Cardiac muscle cell (in vitro differentiated cells and primary cell): ENCODE measurements around the gene GOLGA2. TPM values are rescaled to one million over a fixed set of nuclear protein-coding genes. Genes with fewer than 3 reads are reported as not detected.

Experiments used
- DNase-seq, 2 donors: peaks; one replicate each; pipeline versions ENCODE4 v3.0.0 to v3.0.0-alpha.2; 2010 to 2017; ENCODE audit warnings: low read depth in 1 of 2, low spot score in 1 of 2
- H3K27ac ChIP-seq: fragments of 200-600 bp; sonication (generic); 2 replicates; pipeline ENCODE4 v1.5.1; 2016
- H3K27me3 ChIP-seq: fragments of 200-600 bp; sonication (generic); 2 replicates; pipeline ENCODE4 v1.6.0; 2016; ENCODE audit warnings: control low read depth
- H3K36me3 ChIP-seq: fragments of 200-600 bp; sonication (generic); 2 replicates; pipeline ENCODE4 v1.5.1; 2016; ENCODE audit warnings: control low read depth
- H3K4me1 ChIP-seq: fragments of 200-600 bp; sonication (generic); 2 replicates; pipeline ENCODE4 v1.8.1; 2017; ENCODE audit warnings: low read depth, mild to moderate bottlenecking, mixed run types
- H3K4me3 ChIP-seq: fragments of 200-600 bp; sonication (generic); 2 replicates; pipeline ENCODE4 v1.5.1; 2016; ENCODE audit warnings: mild to moderate bottlenecking
- H3K9me3 ChIP-seq: fragments of 200-600 bp; sonication (generic); 2 replicates; pipeline ENCODE4 v1.5.1; 2017; ENCODE audit warnings: low read depth, mild to moderate bottlenecking, control low read depth
- CTCF ChIP-seq: IDR thresholded peaks from 2 replicates; pipeline ENCODE4 v1.5.1; 2012; ENCODE audit warnings: low read depth, mild to moderate bottlenecking, low read length
- polyA plus RNA-seq: library from polyadenylated mRNA; unstranded; fragments of >200 nt; fragmentation: Nextera tagmentation; extraction: Ambion mirVana; gene quantifications from 2 replicates; pipeline ENCODE4 v1.2.1, GENCODE V29; 2016
- total RNA-seq: library from RNA; depleted of rRNA; stranded (reverse); fragments of >200 nt; gene quantifications from 2 replicates; pipeline ENCODE4 v1.2.3, GENCODE V29; 2016

Gene GOLGA2
- total and polyA plus RNA-seq, 2 experiments from 2014 or later = 32.0 to 95.3 TPM

- no peaks in the 10 kb centered on the region for H3K27me3 ChIP-seq
- no peak overlapping the region for H3K4me3 ChIP-seq
- H3K36me3 ChIP-seq = peaks cover 50% of the 10 kb centered on the region
- no peaks in the 10 kb centered on the region for H3K9me3 ChIP-seq
- H3K4me1 ChIP-seq = no peaks in the 10 kb centered on the region
- H3K27ac ChIP-seq = no peak overlapping the region
- DNase-seq = no peak
- no peak for TF ChIP-seq CTCF
These were observed 15.5 kb downstream of the GOLGA2 start for GRCh38 chr9:128260340-128260739.

- no peak overlapping the region for H3K27ac ChIP-seq
- H3K4me3 ChIP-seq = no peak overlapping the region
- H3K4me1 ChIP-seq = no peaks in the 10 kb centered on the region
- no peak for DNase-seq
- no peaks in the 10 kb centered on the region for H3K27me3 ChIP-seq
- H3K36me3 ChIP-seq = peaks cover 41% of the 10 kb centered on the region
- H3K9me3 ChIP-seq = no peaks in the 10 kb centered on the region
- TF ChIP-seq CTCF = no peak
These were observed 16.7 kb downstream of the GOLGA2 start for GRCh38 chr9:128259156-128259555.

DNA sequence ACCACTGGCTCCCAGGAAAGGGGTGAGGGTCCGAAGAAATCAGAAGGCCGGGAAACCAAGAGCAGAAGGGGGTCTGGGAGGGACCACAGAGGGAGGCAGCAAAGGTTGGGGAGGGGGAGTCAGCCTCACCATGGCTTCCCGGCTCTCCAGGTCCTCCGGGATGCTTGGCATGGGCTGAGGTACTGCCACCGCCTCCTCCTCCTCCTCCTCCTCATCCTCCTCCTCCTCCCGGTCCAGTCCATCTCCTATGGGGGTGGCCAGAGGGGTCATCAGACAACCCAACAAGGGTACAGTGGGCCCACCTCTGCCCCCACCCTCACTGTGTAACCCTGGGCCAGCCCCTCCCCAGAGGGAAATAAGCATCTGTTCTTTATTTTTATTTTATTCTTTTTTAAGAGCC lies 17.5 kb downstream of the GOLGA2 start:
- Histone ChIP-seq H3K27me3 (no peaks in the 10 kb centered on the region), H3K9me3 (no peaks in the 10 kb centered on the region), H3K36me3 (peaks cover 41% of the 10 kb centered on the region), H3K27ac (no peak overlapping the region), H3K4me1 (no peaks in the 10 kb centered on the region), H3K4me3 (no peak overlapping the region)
- TF ChIP-seq CTCF = no peak
- DNase-seq = no peak

DNA sequence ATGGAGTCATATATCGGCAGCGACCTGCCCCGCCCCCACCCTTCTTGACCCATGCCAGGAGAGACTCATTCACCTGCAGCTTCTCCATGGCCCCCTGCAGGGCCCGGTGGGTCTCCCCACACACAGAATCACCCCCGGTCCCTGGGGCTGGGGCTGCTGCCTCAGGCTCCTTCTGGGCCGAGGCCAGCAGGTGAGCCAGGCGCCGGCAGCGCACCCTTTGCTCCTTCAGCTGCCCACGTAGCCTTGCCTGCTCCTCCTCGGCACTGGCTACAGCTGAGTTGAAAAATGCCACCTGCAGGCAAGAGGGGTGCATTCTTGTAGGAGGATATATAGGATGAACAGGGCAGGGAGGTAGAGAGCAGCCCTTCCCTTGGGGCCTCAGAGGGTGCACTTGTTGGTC lies 17.9 kb downstream of the GOLGA2 start:
- DNase-seq = no peak
- Histone ChIP-seq H3K4me3 (no peak overlapping the region), H3K4me1 (no peaks in the 10 kb centered on the region), H3K27me3 (no peaks in the 10 kb centered on the region), H3K36me3 (peaks cover 41% of the 10 kb centered on the region), H3K9me3 (no peaks in the 10 kb centered on the region), H3K27ac (no peak overlapping the region)
- no peak for TF ChIP-seq CTCF

DNA sequence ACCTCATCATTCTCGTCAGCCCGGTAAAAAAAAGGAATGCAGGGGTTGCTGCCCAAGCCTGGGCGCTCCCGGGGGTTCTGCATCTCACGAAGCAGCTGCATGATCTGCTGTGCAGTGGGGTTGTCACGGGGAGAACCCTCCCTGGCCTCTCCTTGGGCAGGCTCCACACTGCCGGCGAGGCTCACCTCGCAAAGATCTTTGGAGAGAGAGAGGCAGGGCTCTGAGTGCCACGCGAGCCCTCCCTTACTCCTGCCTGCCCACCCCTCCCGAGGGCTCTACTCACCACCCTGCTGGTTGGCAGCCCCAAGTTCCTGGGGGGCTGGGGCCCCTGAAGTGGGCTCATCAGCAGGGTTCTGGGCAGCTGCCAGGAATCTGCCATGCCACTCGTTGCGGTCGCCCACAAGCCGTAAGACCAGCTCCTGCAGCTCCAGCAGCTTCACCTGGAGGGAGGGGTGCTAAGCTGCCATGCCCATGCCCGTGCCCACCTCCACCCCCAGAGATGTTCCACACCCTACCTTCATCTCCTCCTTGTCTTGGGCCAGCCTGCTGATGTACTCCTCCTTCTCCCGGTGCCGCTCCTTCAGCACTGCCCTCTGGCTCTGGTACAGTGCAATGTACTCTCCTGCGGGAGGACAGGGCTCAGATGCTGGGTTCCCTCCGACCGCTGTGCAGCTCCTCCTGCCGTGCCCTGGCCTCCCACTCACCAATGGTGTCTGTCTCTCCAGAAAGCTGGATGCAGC lies 18.6 kb downstream of the GOLGA2 start:
- peaks cover 37% of the 10 kb centered on the region for H3K36me3 ChIP-seq
- no peak overlapping the region for H3K27ac ChIP-seq
- no peak for TF ChIP-seq CTCF

More for the DNA sequence above, 18.6 kb downstream of the GOLGA2 start:
- Histone ChIP-seq H3K4me3 (no peak overlapping the region), H3K27me3 (no peaks in the 10 kb centered on the region), H3K4me1 (no peaks in the 10 kb centered on the region), H3K9me3 (no peaks in the 10 kb centered on the region)
- DNase-seq = no peak
